ENCODE data around the gene SLC34A3. TPM values are rescaled to one million over a fixed set of nuclear protein-coding genes. Genes with fewer than 3 reads are reported as not detected.
A peak's percentile ranks its signal among the peaks of the same experiment; 100 is the strongest.

SLC34A3 gene
- total RNA-seq, 2 donors from 2014 or later: not detected

DNA sequence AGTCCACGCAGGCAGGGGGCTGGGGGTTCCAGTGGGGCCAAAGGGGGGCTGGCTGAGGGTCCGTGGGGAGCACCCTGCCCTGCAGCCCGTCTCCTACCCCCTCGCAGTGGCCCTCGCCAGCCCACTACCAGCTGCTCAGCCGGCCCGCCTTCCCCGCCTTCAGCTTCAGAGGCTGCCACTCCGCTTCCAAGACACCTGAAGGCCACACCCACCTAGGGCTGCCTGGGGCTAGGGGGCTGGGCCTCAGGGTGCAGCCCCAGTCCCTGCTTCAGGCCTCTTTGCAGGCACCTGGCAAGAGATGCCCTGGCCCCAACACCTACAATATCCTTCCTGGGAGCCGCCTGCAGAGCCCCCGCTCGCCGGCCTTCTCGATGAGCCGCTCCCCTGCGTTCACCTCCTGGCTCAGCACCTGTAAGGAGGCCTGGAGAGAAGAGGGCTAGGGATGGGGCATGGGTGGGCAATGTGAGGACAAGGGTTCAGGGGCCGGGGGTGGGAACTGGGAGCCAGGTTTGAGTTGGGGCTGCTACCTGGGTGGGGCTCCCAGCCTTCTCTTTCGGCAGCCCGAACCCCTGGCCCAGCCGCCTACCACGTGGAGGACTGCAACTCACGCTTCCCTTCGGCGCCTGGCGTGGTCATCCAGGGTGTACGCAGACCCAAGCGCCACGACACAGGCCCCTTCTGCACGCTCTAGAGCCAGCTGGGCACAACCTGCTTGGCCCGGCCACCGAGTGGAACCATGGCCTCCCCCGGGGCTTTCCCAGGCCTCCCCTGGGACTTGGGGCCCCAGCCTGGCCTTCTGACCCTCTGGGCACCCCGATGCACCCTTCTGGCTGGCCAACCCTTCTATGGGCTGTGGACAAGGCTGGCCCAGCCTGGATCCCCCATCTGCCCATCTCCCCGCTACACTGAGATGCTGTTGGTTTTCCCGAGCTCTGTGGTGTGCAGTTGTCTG lies 22.1 kb downstream of the SLC34A3 start:
- intact Hi-C loops (cut with DNase I): no loop called here
- Histone ChIP-seq H3K27ac (no peak overlapping the region), H3K4me3 (no peak overlapping the region), H3K9me3 (no peaks in the 10 kb centered on the region), H3K9ac (ENCODE audit: low read depth in 2 of 2, low read length in 2 of 2) (no peak overlapping the region), H3K36me3 (no peaks in the 10 kb centered on the region), H3K4me1 (peaks cover 11% of the 10 kb centered on the region), H3K27me3 (no peaks in the 10 kb centered on the region)
- DNase-seq: no peak
- TF ChIP-seq, protein P1, sequence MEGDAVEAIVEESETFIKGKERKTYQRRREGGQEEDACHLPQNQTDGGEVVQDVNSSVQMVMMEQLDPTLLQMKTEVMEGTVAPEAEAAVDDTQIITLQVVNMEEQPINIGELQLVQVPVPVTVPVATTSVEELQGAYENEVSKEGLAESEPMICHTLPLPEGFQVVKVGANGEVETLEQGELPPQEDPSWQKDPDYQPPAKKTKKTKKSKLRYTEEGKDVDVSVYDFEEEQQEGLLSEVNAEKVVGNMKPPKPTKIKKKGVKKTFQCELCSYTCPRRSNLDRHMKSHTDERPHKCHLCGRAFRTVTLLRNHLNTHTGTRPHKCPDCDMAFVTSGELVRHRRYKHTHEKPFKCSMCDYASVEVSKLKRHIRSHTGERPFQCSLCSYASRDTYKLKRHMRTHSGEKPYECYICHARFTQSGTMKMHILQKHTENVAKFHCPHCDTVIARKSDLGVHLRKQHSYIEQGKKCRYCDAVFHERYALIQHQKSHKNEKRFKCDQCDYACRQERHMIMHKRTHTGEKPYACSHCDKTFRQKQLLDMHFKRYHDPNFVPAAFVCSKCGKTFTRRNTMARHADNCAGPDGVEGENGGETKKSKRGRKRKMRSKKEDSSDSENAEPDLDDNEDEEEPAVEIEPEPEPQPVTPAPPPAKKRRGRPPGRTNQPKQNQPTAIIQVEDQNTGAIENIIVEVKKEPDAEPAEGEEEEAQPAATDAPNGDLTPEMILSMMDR (IDR thresholded peaks at IDR 0.05): no peak

DNA sequence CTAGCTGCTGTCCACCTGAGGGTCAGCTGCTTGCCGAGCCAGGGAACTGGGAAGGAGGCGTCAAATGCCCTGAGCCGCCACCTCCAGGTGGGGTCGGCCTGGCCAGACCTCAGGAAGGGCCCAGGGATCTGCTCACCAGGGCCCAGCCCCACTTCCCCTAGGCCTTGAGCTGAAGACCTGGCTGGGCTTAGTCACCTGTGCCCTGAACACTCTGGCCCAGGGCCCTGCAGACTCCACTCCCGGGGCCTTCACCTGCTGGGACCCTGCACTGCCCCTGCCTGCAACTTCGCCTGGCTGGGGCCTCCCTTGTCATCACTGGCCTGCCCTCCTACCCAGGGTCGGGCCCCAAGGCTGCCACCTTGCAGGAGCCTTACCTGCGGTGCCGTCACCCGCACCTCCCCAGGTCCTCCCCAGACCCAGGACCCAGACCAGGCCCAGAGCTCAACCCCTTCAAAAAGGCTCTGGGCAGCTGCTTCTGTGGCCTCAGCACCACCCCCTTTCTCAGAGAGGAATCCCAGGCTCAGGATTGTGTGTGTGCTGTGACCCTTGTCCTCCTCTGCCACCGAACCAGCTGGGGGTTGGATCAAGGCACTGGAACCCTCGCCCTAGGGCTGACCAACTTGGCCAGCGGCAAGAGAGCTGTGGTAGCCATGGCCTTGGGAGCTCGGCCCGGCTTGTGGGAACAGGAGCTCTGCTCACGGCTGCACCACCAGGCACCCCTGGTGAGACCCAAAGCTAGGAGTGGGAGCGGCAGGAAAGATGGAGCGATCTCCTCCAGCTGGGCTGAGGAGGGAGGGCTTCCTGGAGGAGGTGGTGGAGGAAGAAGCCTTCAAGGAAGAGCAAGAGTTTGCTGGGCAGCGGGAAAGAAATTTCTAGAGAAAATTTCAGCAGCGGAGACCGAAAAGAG lies 23.3 kb downstream of the SLC34A3 start:
- H3K4me1 ChIP-seq: peaks cover 11% of the 10 kb centered on the region
- peak overlapping the region; percentile 72 for H3K27ac ChIP-seq
- H3K27me3 ChIP-seq: no peaks in the 10 kb centered on the region
- peak overlapping the region; percentile 70 to 88 for H3K9ac ChIP-seq (ENCODE audit: low read depth in 2 of 2, low read length in 2 of 2)
- intact Hi-C loops (cut with DNase I): no loop called here
- H3K36me3 ChIP-seq: no peaks in the 10 kb centered on the region
- DNase-seq: peak; percentile 66
- TF ChIP-seq, protein P1 (IDR thresholded peaks at IDR 0.05): no peak
- peak overlapping the region; percentile 92 for H3K4me3 ChIP-seq
- no peaks in the 10 kb centered on the region for H3K9me3 ChIP-seq

DNA sequence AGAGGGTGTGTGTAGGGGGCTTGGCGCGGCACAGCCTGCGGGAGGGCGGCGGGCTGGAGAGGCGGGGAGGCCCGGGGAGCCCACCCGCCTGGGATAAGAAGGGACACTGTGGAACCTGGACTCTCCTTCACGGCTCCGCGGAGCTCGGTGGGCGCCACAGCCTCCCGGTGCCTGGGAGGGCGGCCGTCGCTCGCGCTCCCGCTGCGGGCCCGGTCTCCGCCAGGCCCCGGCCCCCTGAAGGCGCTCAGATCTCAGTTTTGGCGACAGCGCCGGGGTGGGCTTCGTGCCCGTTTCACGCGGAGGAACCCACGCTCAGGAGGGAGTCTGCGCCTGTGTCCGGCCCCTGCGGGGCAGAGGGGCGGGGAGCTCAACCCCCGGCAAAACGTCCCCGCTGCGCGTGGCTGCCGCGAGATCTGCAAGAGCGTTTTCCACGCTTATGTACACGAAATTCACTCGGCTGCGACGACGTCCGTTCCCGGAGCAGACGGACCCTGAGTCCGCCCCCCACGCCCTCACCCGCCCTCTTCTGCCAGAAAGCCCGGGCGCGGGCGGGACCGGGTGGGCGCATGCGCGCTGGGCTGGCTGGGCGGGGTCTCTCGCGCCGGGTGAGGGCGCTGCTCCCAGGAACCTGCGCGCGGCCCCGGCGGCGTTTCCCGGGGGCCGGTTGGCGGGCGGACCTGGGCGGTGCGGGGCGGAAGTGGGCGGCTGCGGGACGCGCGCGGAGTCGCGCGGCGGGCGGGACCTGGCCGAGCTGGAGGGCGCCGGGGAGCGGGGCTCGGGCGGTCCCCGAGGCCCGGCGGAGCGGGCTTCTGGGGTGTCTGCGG lies 24.1 kb downstream of the SLC34A3 start, which contains the start of gene NELFB:
Gene NELFB, plus strand, starts transcription at position 704 of the 824 bp plus-strand sequence.
- DNase-seq: peak; percentile 95
- TF ChIP-seq, protein P1 (IDR thresholded peaks at IDR 0.05): no peak
- no peaks in the 10 kb centered on the region for H3K27me3 ChIP-seq
- H3K9me3 ChIP-seq: no peaks in the 10 kb centered on the region
- peak within 1 kb of the TSS; percentile 92 for H3K4me3 ChIP-seq
- peaks cover 11% of the 10 kb centered on the region for H3K4me1 ChIP-seq
- peak within 1 kb of the TSS; percentile 72 for H3K27ac ChIP-seq
- peak within 1 kb of the TSS; percentile 78 to 89 for H3K9ac ChIP-seq (ENCODE audit: low read depth in 2 of 2, low read length in 2 of 2)
- intact Hi-C loops (cut with DNase I): no loop called here
- H3K36me3 ChIP-seq: no peaks in the 10 kb centered on the region

DNA sequence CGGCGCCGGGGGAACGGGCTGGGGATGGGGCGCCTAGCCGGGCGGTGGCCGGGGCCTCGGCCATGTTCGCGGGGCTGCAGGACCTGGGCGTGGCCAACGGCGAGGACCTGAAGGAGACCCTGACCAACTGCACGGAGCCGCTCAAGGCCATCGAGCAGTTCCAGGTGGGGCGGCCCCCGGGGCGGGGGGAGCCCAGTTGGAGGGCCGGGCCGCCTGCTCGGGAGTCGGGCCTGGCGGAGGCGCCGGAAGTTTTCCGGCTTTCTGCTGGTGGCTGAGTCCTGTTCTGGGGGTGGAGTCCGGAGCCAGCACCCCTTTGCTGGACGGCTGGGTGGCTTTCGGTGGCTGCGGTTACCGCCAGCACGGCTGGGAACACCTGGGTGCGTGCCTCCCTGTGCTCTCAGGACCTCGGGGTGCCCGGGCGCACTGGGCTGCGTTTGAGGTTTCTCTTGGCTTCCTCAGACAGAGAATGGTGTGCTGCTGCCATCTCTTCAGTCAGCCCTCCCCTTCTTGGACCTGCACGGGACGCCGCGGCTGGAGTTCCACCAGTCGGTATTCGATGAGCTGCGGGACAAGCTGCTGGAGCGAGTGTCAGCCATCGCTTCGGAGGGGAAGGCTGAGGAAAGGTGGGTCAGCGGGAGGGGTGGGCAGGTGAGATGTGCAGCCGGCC lies 24.9 kb downstream of the SLC34A3 start:
- Histone ChIP-seq H3K4me3 (peak overlapping the region; percentile 92), H3K36me3 (no peaks in the 10 kb centered on the region), H3K27me3 (no peaks in the 10 kb centered on the region), H3K27ac (peak overlapping the region; percentile 69), H3K9me3 (no peaks in the 10 kb centered on the region), H3K9ac (ENCODE audit: low read depth in 2 of 2, low read length in 2 of 2) (peak overlapping the region; percentile 78 to 89), H3K4me1 (peaks cover 11% of the 10 kb centered on the region)
- peak; percentile 65 for DNase-seq
- TF ChIP-seq, protein P1 (IDR thresholded peaks at IDR 0.05): no peak
- intact Hi-C loops (cut with DNase I): no loop called here
